GM19468 (cell line): ENCODE data around the gene ALDH3A2.
"Not testable (repeated sequence)": the region's sequence is repeated elsewhere in the genome, so short reads cannot be mapped to it uniquely, and the experiment has no call there.

Experiments
- ATAC-seq: cut with Tn5 transposase; IDR thresholded peaks from one replicate; pipeline ENCODE4 v1.9.1; 2021; ENCODE audit warnings: mild to moderate bottlenecking, moderate library complexity, moderate number of reproducible peaks; ENCODE audit not compliant: unreplicated experiment; ENCODE audit errors: extremely low read depth

ALDH3A2 gene

GRCh38 chr17:19647697-19648474, 665 bp upstream of the ALDH3A2 start:
- ATAC-seq: no peak

- ATAC-seq: no peak
Measured at GRCh38 chr17:19649274-19649541, 657 bp downstream of the ALDH3A2 start.

GRCh38 chr17:19650826-19651225, 2.3 kb downstream of the ALDH3A2 start:
- no peak for ATAC-seq

GRCh38 chr17:19651451-19652238, 3.1 kb downstream of the ALDH3A2 start:
- no peak for ATAC-seq

GRCh38 chr17:19652595-19652994, 4.0 kb downstream of the ALDH3A2 start:
- ATAC-seq: no peak

- no peak for ATAC-seq
Measured at GRCh38 chr17:19654342-19654886, 5.9 kb downstream of the ALDH3A2 start.

- no peak for ATAC-seq
Measured at GRCh38 chr17:19654896-19655295, 6.3 kb downstream of the ALDH3A2 start.

- no peak for ATAC-seq
Measured at GRCh38 chr17:19656336-19656735, 7.8 kb downstream of the ALDH3A2 start.

- no peak for ATAC-seq
Measured at GRCh38 chr17:19656851-19657581, 8.5 kb downstream of the ALDH3A2 start.

GRCh38 chr17:19659366-19660177, 11.0 kb downstream of the ALDH3A2 start:
- ATAC-seq: no peak

- ATAC-seq: no peak
Measured at GRCh38 chr17:19660219-19660870, 11.8 kb downstream of the ALDH3A2 start.

GRCh38 chr17:19661121-19661520, 12.6 kb downstream of the ALDH3A2 start:
- no peak for ATAC-seq

- ATAC-seq: no peak
Measured at GRCh38 chr17:19663097-19663496, 14.5 kb downstream of the ALDH3A2 start.

- ATAC-seq: no peak
Measured at GRCh38 chr17:19664136-19664820, 15.7 kb downstream of the ALDH3A2 start.

GRCh38 chr17:19664821-19665181, 16.2 kb downstream of the ALDH3A2 start:
- no peak for ATAC-seq

GRCh38 chr17:19669680-19670079, 21.1 kb downstream of the ALDH3A2 start:
- ATAC-seq: not testable (repeated sequence)

GRCh38 chr17:19670908-19671307, 22.4 kb downstream of the ALDH3A2 start:
- no peak for ATAC-seq

GRCh38 chr17:19671433-19671832, 22.9 kb downstream of the ALDH3A2 start:
- ATAC-seq: no peak
